Progenitor cell of endocrine pancreas (in vitro differentiated cells): ENCODE results near the gene COX6B2. TPM values are rescaled to one million over a fixed set of nuclear protein-coding genes. Genes with fewer than 3 reads are reported as not detected.

ENCODE experiments used
- DNase-seq: peaks from one replicate; pipeline ENCODE4 v3.0.0; 2021; ENCODE audit warnings: low spot score; ENCODE audit not compliant: unreplicated experiment
- H3K27ac Mint-ChIP-seq: 2 replicates; pipeline ENCODE4 v1.8.0; 2021; ENCODE audit warnings: mild to moderate bottlenecking, moderate library complexity, mixed read lengths
- H3K27me3 Mint-ChIP-seq: 2 replicates; pipeline ENCODE4 v1.8.0; 2021; ENCODE audit warnings: mixed read lengths
- H3K36me3 Mint-ChIP-seq: 2 replicates; pipeline ENCODE4 v1.8.0; 2022; ENCODE audit warnings: mixed read lengths; ENCODE audit not compliant: insufficient read depth
- H3K4me1 Mint-ChIP-seq: 2 replicates; pipeline ENCODE4 v1.8.0; 2021; ENCODE audit warnings: low read depth, mixed read lengths
- H3K4me3 Mint-ChIP-seq: 2 replicates; pipeline ENCODE4 v1.8.0; 2021; ENCODE audit warnings: low read depth, mild to moderate bottlenecking, moderate library complexity, mixed read lengths
- H3K9me3 Mint-ChIP-seq: 2 replicates; pipeline ENCODE4 v1.8.0; 2021; ENCODE audit warnings: low read depth, mixed read lengths
- CTCF ChIP-seq: fragments of 200-600 bp; sonication (generic); IDR thresholded peaks from one replicate; pipeline ENCODE4 v1.5.0; 2021; ENCODE audit warnings: antibody characterized with exemption, mild to moderate bottlenecking; ENCODE audit not compliant: unreplicated experiment
- total RNA-seq: library from RNA; stranded (reverse); gene quantifications from 2 replicates; pipeline ENCODE4 v1.2.1, GENCODE V29; 2021

Gene COX6B2
- total RNA-seq, 1 donor from 2014 or later, result not detected

- Mint-ChIP-seq H3K4me3 (peak overlapping the region; percentile 76), H3K36me3 (peaks cover 4% of the 10 kb centered on the region), H3K27me3 (peaks cover 20% of the 10 kb centered on the region), H3K4me1 (peaks cover 15% of the 10 kb centered on the region), H3K27ac (no peak overlapping the region), H3K9me3 (no peaks in the 10 kb centered on the region)
- no peak for DNase-seq
- no peak for TF ChIP-seq CTCF
Measured at GRCh38 chr19:55382013-55382412, 27.5 kb upstream of the COX6B2 start.

- Mint-ChIP-seq H3K27me3 (peaks cover 24% of the 10 kb centered on the region), H3K9me3 (no peaks in the 10 kb centered on the region), H3K36me3 (peaks cover 2% of the 10 kb centered on the region), H3K4me3 (no peak overlapping the region), H3K27ac (no peak overlapping the region), H3K4me1 (peaks cover 7% of the 10 kb centered on the region)
- TF ChIP-seq CTCF, result no peak
- no peak for DNase-seq
Measured at GRCh38 chr19:55379174-55379573, 24.7 kb upstream of the COX6B2 start.

- H3K27ac Mint-ChIP-seq, result no peak overlapping the region
- peaks cover 2% of the 10 kb centered on the region for H3K36me3 Mint-ChIP-seq
- peaks cover 12% of the 10 kb centered on the region for H3K4me1 Mint-ChIP-seq
- peaks cover 29% of the 10 kb centered on the region for H3K27me3 Mint-ChIP-seq
- no peaks in the 10 kb centered on the region for H3K9me3 Mint-ChIP-seq
- DNase-seq, result no peak
- TF ChIP-seq CTCF, result no peak
- no peak overlapping the region for H3K4me3 Mint-ChIP-seq
Measured at GRCh38 chr19:55377356-55378131, 23.0 kb upstream of the COX6B2 start.

- no peak within 1 kb of the TSS for H3K4me3 Mint-ChIP-seq
- peaks cover 32% of the 10 kb centered on the region for H3K27me3 Mint-ChIP-seq
- no peak for TF ChIP-seq CTCF
- no peak for DNase-seq
- H3K27ac Mint-ChIP-seq, result peak within 1 kb of the TSS; percentile 77
- H3K9me3 Mint-ChIP-seq, result no peaks in the 10 kb centered on the region
- peaks cover 13% of the 10 kb centered on the region for H3K4me1 Mint-ChIP-seq
- peaks cover under 1% of the 10 kb centered on the region for H3K36me3 Mint-ChIP-seq
Measured at GRCh38 chr19:55376241-55376933, 21.9 kb upstream of the COX6B2 start, which contains the start of gene TMEM190. TMEM190 (plus strand) TSS chr19:55376826; CDS start chr19:55376854, 28 bp downstream.

GRCh38 chr19:55373993-55374757, 19.7 kb upstream of the COX6B2 start:
- no peak for TF ChIP-seq CTCF
- Mint-ChIP-seq H3K9me3 (no peaks in the 10 kb centered on the region), H3K4me1 (peaks cover 18% of the 10 kb centered on the region), H3K36me3 (peaks cover 1% of the 10 kb centered on the region), H3K4me3 (no peak overlapping the region), H3K27me3 (peaks cover 41% of the 10 kb centered on the region), H3K27ac (peak overlapping the region; percentile 32)
- no peak for DNase-seq
